KMS-11 (cell line): ENCODE measurements around the gene MAP1LC3A.

Experiments
- H2AFZ ChIP-seq: fragments of 200-600 bp; sonication (generic); 2 replicates; pipeline ENCODE4 v1.6.1; 2016; ENCODE audit warnings: antibody characterized with exemption, mixed run types, low read depth
- H3K27ac ChIP-seq: fragments of 200-600 bp; sonication (generic); 2 replicates; pipeline ENCODE4 v1.6.1; 2016; ENCODE audit warnings: mild to moderate bottlenecking, mixed run types
- H3K27me3 ChIP-seq: fragments of 200-600 bp; sonication (generic); 2 replicates; pipeline ENCODE4 v1.6.1; 2017; ENCODE audit warnings: mild to moderate bottlenecking, low read depth, mixed run types, moderate library complexity; ENCODE audit not compliant: insufficient read depth
- H3K36me3 ChIP-seq: fragments of 200-600 bp; sonication (generic); 2 replicates; pipeline ENCODE4 v1.6.1; 2017; ENCODE audit warnings: mild to moderate bottlenecking, mixed run types; ENCODE audit not compliant: insufficient read depth
- H3K4me1 ChIP-seq: fragments of 200-600 bp; sonication (generic); 2 replicates; pipeline ENCODE4 v1.6.1; 2016; ENCODE audit warnings: mild to moderate bottlenecking, low read depth, mixed run types; ENCODE audit not compliant: poor library complexity, severe bottlenecking
- H3K4me2 ChIP-seq: fragments of 200-600 bp; sonication (generic); 2 replicates; pipeline ENCODE4 v1.7.0; 2016; ENCODE audit warnings: mild to moderate bottlenecking, mixed run types
- H3K4me3 ChIP-seq: fragments of 200-600 bp; sonication (generic); IDR thresholded peaks from 2 replicates; pipeline ENCODE4 v1.6.1; 2017; ENCODE audit warnings: low read depth, low read length, mixed read lengths; ENCODE audit not compliant: insufficient read depth
- H3K79me2 ChIP-seq: fragments of 200-600 bp; sonication (generic); 2 replicates; pipeline ENCODE4 v1.6.1; 2016; ENCODE audit warnings: low read depth, mixed run types; ENCODE audit not compliant: insufficient read depth
- H3K9ac ChIP-seq: fragments of 200-600 bp; sonication (generic); 2 replicates; pipeline ENCODE4 v1.6.1; 2016; ENCODE audit warnings: mild to moderate bottlenecking, mixed run types
- H4K20me1 ChIP-seq: fragments of 200-600 bp; sonication (generic); 2 replicates; pipeline ENCODE4 v1.6.1; 2016; ENCODE audit warnings: mild to moderate bottlenecking, mixed run types; ENCODE audit not compliant: insufficient read depth
- CTCF ChIP-seq: fragments of 200-600 bp; sonication (generic); conservative IDR thresholded peaks from 2 replicates; pipeline ENCODE4 v1.6.1; 2017; ENCODE audit warnings: low read depth, mild to moderate bottlenecking, antibody characterized with exemption, low read length, moderate library complexity, mixed read lengths

Gene MAP1LC3A

GRCh38 chr20:34604980-34605788, 46.7 kb downstream of the MAP1LC3A start:
- no peak overlapping the region for H2AFZ ChIP-seq
- H3K36me3 ChIP-seq, result no peaks in the 10 kb centered on the region
- no peak overlapping the region for H3K27ac ChIP-seq
- H3K4me2 ChIP-seq, result no peak overlapping the region
- H3K9ac ChIP-seq, result no peak overlapping the region
- H3K4me1 ChIP-seq, result peaks cover 20% of the 10 kb centered on the region
- H4K20me1 ChIP-seq, result no peaks in the 10 kb centered on the region
- no peak for TF ChIP-seq CTCF
- H3K4me3 ChIP-seq, result no peak overlapping the region
- no peaks in the 10 kb centered on the region for H3K79me2 ChIP-seq
- H3K27me3 ChIP-seq, result no peaks in the 10 kb centered on the region

- Histone ChIP-seq H4K20me1 (no peaks in the 10 kb centered on the region), H3K36me3 (no peaks in the 10 kb centered on the region), H3K9ac (no peak overlapping the region), H3K27ac (no peak overlapping the region), H3K27me3 (no peaks in the 10 kb centered on the region), H3K79me2 (no peaks in the 10 kb centered on the region), H3K4me2 (no peak overlapping the region), H3K4me1 (peaks cover 6% of the 10 kb centered on the region), H3K4me3 (no peak overlapping the region), H2AFZ (no peak overlapping the region)
- TF ChIP-seq CTCF, result no peak
Observed at GRCh38 chr20:34607066-34607465, 48.5 kb downstream of the MAP1LC3A start.
